Measurements from ENCODE around the gene PWP1.

PWP1 gene

DNA sequence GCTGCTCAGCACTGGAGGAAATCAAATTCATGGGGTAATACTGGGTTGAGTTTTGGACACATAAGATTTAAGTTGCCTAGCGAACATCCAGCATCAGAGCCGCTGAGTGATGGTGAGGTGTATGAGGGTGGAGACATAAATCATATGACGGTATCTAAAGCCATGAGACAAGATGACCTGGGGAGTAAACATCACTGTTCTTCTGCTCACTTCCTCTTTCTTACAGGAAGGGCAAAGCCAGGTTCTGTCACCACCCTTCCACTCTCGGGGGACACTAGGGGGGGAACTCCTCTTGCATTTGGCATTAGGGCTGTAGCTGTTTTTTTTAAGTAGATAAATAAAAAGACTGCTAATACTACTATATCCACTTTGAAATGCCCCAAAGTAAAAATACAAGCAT lies 51.3 kb downstream of the PWP1 start:
- DNase-seq = no peak

DNA sequence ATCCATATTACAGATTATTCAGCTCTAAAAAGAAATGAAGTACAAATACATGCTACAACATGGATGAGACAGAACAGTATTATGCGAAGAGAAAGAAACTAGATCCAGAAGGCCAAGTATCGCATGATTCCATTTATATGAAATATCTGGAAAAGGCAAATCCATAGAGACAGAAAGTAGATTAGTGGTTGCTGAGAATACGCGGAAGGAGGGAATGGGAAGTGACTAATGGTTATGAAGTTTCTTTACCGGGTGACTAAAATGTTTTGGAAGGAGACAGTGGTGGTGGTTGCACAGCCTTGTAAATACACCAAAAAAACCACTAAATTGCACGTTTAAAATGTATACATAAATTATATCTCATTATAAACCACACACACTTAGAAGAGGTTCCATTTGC lies 62.9 kb downstream of the PWP1 start:
- DNase-seq = no peak

DNA sequence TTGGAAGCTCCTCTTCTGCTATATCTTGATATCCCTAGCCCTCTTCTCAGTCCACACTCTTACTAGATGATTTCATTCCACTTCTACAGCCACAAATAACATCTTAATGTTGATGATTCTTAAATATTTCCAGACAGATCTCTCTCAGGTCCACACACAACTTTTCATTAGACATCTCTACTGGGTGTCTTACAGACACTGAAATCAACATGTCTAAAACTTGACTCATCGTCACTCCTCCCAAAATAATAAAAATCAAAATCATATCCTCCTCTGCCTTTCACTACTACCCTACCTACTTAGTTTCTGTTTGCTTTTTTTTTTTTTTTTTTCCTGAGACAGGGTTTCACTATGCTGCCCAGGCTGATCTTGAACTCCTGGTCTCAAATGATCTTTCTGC lies 63.5 kb downstream of the PWP1 start:
- DNase-seq = no peak

DNA sequence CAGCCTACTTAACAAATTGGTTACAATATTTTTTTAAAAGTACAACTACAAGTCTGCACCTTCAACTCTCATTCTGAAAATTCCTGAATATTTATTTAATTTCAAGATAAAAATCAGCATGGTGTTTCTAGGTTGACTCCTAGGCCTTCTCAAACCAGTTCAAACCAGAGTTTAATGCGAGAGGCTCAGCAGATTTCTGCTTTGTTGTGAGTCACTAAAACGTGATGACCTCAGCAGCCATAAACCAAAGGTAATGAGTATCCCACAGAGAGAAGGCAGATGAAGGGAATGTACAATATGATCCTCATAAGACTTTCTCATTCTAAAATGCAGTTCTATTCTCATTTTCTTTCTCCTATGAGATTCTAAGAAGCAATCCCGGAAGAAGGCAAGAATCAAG lies 73.8 kb downstream of the PWP1 start:
- no peak for DNase-seq

DNA sequence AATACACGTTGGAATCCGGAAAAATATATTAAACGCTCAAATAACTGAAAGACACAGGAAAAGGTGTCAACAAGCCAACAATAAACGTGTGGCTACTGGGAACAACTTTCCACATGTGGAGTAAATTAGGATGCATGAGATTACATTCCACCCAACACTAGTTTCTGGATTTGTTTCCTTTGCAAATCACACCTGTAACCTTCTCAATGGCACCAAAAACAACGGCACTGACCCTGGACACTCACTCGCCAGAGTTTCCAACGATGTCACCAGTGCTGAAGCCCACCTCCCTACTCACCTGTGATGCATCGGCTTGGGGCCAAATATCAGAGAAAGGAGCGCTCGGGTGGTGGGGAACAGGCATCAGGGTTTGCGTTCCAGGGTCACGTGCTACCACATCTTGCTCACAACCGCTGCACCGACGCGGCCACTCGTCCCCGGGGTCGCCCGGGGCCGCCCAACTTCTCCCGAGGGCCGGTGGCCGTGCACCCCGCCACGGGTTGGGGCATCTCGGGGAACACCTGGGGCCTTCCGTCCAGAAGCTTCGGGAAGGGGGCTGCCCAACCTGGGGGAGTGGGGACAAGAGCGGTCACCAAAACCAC lies 74.7 kb downstream of the PWP1 start:
- peak in 1 of 2 experiments; percentile 27 for DNase-seq

DNA sequence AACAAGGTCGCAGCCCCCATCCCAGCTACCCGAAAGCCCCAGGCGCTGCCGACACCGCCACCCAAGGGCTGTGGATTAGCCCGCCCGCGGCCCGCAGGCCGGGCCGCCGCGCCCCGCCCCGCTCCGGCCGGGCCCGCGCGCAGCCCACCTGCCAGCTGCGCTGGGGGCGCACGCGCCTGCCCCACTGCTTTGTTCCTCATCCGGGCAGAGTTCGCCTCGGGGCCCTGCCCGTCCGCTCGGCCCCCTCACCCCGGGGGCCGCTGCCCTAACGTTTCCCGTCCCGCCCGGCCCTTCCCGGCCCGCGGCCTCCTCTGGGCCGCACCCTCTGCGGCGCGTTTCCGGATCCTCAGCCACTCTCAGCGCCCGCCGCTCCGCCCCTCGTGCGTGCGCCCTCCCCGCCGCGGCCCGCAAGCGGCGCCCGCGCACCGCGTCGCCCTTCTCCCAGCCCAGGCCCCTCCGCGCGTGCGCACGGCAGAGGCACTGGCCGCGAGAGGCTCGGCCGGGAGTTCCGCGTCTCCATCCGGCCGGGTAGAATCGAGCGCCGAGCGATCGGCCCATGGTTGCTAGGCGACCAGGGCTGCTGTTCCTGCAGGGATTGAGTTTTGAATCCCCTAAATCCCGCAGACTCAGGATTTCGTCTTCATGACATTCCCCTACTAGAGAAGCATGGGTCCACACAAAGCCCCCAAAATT lies 75.4 kb downstream of the PWP1 start, which contains the start of gene PRDM4:
Gene PRDM4, minus strand, starts transcription at position 329 of the 693 bp plus-strand sequence. CDS start 622 bp downstream, outside the sequence.
- DNase-seq = peak; percentile 81 to 95

DNA sequence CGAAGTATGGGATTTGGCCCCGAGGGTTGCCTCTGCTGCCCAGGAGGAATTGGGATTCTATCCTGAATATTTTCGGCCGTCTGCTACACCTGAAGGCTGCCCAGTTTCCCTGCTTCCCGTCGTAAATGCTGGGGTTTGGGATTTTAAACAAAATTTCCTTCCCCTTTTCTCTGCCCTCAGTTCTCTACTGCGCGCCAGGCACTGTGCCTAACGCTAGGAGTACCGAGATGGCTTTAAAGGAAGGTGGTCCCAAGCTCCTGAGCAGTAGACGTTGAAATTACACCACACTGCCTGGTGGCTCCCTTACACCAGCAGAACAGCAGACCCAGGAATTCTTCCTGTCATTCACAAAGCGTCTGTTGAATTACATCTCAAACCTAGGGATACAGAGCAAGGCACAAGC lies 75.9 kb downstream of the PWP1 start:
- peak in 1 of 2 experiments; percentile 34 for DNase-seq

Data from NCI-H524 (cell line).